Heart left ventricle (tissue), 16 donors: ENCODE data around the gene DLX4. TPM values are rescaled to one million over a fixed set of nuclear protein-coding genes. Genes with fewer than 3 reads are reported as not detected.

Source experiments
- ATAC-seq, 4 donors: fragments of 200-7000 bp; cut with Tn5 transposase; one replicate each; pipeline ENCODE4 v1.9.1; 2020 to 2022; ENCODE audit warnings: moderate library complexity in 4 of 4, mild to moderate bottlenecking in 3 of 4, moderate number of reproducible peaks in 1 of 4
- DNase-seq, 5 donors: peaks; one replicate each; pipeline ENCODE4 v3.0.0-alpha.2; 2020
- H3K27ac ChIP-seq, 12 donors: fragments of 200-600 bp; sonication (generic) in 4 of 12; one replicate each; pipeline versions ENCODE4 v1.5.0 to v1.8.0; 2016 to 2022; ENCODE audit warnings: mild to moderate bottlenecking in 2 of 12
- H3K27me3 ChIP-seq, 9 donors: fragments of 200-600 bp; sonication (generic) in 2 of 9; one replicate each; pipeline versions ENCODE4 v1.5.1 to v1.8.0; 2016 to 2022; ENCODE audit warnings: mild to moderate bottlenecking in 3 of 9
- H3K36me3 ChIP-seq, 9 donors: fragments of 200-600 bp; sonication (generic) in 2 of 9; one replicate each; pipeline versions ENCODE4 v1.5.0 to v1.8.0; 2018 to 2022; ENCODE audit warnings: mild to moderate bottlenecking in 2 of 9
- H3K4me1 ChIP-seq, 12 donors: fragments of 200-600 bp; sonication (generic) in 4 of 12; one replicate each; pipeline versions ENCODE4 v1.5.0 to v1.8.0; 2016 to 2022; ENCODE audit warnings: mild to moderate bottlenecking in 3 of 12
- H3K4me3 ChIP-seq, 12 donors: fragments of 200-600 bp; sonication (generic) in 4 of 12; one replicate each; pipeline versions ENCODE4 v1.5.0 to v1.8.0; 2017 to 2022; ENCODE audit warnings: mild to moderate bottlenecking in 9 of 12, moderate library complexity in 4 of 12
- H3K9me3 ChIP-seq, 12 donors: fragments of 200-600 bp; sonication (generic) in 4 of 12; one replicate each; pipeline versions ENCODE4 v1.5.0 to v1.8.0; 2016 to 2022; ENCODE audit warnings: mild to moderate bottlenecking in 1 of 12
- POLR2A ChIP-seq, 2 donors: fragments of 450-650 bp; IDR thresholded peaks; one replicate each; pipeline ENCODE4 v1.6.1; 2017; ENCODE audit warnings: antibody characterized with exemption in 2 of 2, mild to moderate bottlenecking in 2 of 2, moderate library complexity in 2 of 2
- WGBS, 4 donors: extraction: QIAGEN DNeasy Blood & Tissue Kit in 2 of 4; methylation state at CpG; one replicate each; pipeline versions ENCODE4 v1.1.5 to v1.1.7; 2013 to 2018; 5-methylcytosine and 5-hydroxymethylcytosine counted together
- intact Hi-C, 10 donors: fragments of 100-400 bp; cut with DNase I; formaldehyde crosslinking; loops; one replicate each; pipeline versions ENCODE4 v1.11.1 to v1.14.2; 2022
- polyA plus RNA-seq, 2 donors: library from polyadenylated mRNA; stranded (reverse); fragments of 200-250 nt; gene quantifications; one replicate each; pipeline ENCODE4 v1.2.3, GENCODE V29; 2013
- total RNA-seq, 9 donors: library from RNA; depleted of rRNA in 2 of 9; stranded (reverse); fragments of >200 nt in 2 of 9; fragmentation: NEBNext Ultra II Directional in 3 of 9; extraction: Animal tissue kit (Norgen Biotek cat#: 25700) in 3 of 9; gene quantifications; one replicate each; pipeline versions ENCODE4 v1.1.0 to v1.2.4, GENCODE V29; 2016 to 2023
- TF ChIP-seq, protein P1 (sequence below), 12 donors: fragments of 200-600 bp; sonication (generic) in 4 of 12; IDR thresholded peaks; one replicate each; pipeline versions ENCODE4 v1.5.0 to v1.8.0; 2018 to 2022; ENCODE audit warnings: antibody characterized with exemption in 12 of 12, mild to moderate bottlenecking in 5 of 12
- donor health status: ischemic (EF 13 %, LVEDD 7.1; RV severe dilation, severe dysfunction).
- donor health status: healthy with polysubstance abuse.
- donor health status: DM: no; HTN: yes; CAD: no.
- donor health status: DM: no; HTN: no; CAD: no.
- donor health status: ischemic (EF 25% LVEDD 6.9; RV normal size, moderate dysfunction).
- donor health status: ischemic (EF 25% LVEDD 5.7; RV mildly dilated, moderate dysfunction).
- donor health status: healthy.
- donor health status: DM: yes; HTN: yes; CAD: no.
- donor health status: ischemic (EF 35%, LVEDD 5.7; RV mildly dilated, moderate dysfunction).
- donor health status: nonischemic (EF 11% LVEDD 7.7; RV severe dilation, severe dysfunction).
- donor health status: DM: yes; HTN: yes; CAD: no.
- donor health status: PGD.
- donor health status: ischemic (EF 29% LVEDD 5.4; RV normal size, mild dysfunction).
- donor health status: nonischemic (EF 23%, LVEDD 6.1; RV moderate dilation, normal function).

DLX4 gene
- total and polyA plus RNA-seq, 11 donors = 0.03 to 0.19 TPM; not detected in 9

DNA sequence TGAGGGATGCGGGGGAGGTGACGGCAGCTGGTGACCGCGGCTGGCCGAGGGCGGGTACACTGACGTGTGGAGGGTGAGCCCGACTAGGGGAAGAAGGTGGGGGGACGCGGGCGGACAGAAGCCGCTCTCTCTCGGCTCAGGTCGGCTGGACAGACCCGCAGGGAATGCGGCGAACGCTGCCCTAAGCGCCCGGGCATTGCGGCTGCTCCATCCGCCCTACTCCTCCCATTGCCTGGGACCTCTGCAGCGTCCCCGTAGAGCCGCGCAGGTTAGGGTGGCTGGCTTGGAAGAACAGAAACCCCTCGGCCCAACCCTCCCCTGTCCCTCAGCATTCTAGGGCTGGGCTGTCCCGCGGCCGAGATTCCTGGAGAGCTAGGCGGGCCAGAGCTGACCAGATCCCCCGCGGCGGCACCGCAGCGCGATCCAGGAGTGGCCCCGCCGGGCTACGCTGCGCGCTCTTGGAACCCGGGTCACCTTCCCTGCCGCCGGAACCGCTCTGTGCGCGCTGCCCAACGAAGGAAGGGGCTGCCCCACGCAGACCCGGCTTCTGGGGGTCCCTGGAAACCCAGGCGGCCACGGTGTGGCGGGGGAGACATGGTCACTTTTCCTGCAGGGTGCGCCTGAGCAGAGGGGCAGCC is 3.0 kb downstream of the DLX4 start:
- Histone ChIP-seq H3K4me1 (peaks cover 2 to 38% (median 21%) of the 10 kb centered on the region in 12 donors), H3K4me3 (peak overlapping the region in 6 of 12 donors; percentile 3 to 21 (median 13)), H3K9me3 (no peaks in the 10 kb centered on the region), H3K27me3 (peaks cover 41 to 98% (median 74%) of the 10 kb centered on the region in 9 donors), H3K36me3 (no peaks in the 10 kb centered on the region), H3K27ac (no peak overlapping the region)
- TF ChIP-seq, protein P1, sequence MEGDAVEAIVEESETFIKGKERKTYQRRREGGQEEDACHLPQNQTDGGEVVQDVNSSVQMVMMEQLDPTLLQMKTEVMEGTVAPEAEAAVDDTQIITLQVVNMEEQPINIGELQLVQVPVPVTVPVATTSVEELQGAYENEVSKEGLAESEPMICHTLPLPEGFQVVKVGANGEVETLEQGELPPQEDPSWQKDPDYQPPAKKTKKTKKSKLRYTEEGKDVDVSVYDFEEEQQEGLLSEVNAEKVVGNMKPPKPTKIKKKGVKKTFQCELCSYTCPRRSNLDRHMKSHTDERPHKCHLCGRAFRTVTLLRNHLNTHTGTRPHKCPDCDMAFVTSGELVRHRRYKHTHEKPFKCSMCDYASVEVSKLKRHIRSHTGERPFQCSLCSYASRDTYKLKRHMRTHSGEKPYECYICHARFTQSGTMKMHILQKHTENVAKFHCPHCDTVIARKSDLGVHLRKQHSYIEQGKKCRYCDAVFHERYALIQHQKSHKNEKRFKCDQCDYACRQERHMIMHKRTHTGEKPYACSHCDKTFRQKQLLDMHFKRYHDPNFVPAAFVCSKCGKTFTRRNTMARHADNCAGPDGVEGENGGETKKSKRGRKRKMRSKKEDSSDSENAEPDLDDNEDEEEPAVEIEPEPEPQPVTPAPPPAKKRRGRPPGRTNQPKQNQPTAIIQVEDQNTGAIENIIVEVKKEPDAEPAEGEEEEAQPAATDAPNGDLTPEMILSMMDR (IDR thresholded peaks at IDR 0.05) = no peak
- TF ChIP-seq POLR2A (IDR thresholded peaks at IDR 0.05) = no peak
- WGBS, 4 donors = 0 to 2% (median 1%) methylated on average over 35 to 55 of the region's 55 CpGs
- intact Hi-C loops = no loop called here
- DNase-seq (peak in 1 of 5 donors; percentile 65), ATAC-seq (peak in 1 of 4 donors; percentile 19)

DNA sequence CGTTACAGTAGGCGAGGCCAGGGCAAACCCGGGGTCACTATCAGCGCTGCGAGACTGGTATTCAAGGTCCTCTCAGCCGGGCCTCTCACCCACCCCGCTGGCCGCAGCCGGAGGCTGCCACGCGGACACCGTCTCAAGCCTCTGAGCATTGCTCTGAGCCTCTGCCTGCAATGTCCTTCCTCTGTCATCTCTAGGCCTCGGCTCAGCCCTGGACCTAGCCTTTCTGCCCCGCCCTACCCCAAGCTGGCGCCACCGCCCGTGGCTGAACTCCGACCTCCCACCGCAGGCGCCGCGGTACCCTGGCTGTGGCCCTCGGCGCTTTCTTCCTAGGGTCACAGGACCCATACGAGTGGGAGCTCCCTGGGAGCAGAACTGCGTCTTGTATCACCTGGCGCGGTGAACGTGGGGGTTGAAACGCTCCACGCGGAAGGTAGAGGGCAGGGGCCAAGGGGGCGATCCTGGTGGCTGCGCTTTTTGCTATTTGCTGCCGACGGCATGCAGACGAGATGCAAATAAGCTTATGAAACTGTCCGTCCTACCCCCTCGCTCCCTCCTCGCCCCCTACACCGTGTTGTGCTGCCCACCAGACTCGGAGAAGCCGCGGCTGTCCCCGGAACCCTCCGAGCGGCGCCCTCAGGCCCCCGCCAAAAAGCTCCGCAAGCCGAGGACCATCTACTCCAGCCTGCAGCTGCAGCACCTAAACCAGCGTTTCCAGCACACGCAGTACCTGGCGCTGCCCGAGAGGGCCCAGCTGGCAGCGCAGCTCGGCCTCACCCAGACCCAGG is 3.7 kb downstream of the DLX4 start:
- H3K27ac ChIP-seq = no peak overlapping the region
- peak in 1 of 5 donors; percentile 61 for DNase-seq
- intact Hi-C loops = no loop called here
- H3K9me3 ChIP-seq = no peaks in the 10 kb centered on the region
- no peaks in the 10 kb centered on the region for H3K36me3 ChIP-seq
- no peak for ATAC-seq
- peak overlapping the region in 4 of 12 donors; percentile 3 to 21 (median 16) for H3K4me3 ChIP-seq
- peaks cover 2 to 38% (median 21%) of the 10 kb centered on the region in 12 donors for H3K4me1 ChIP-seq
- 4 to 7% (median 5%) methylated on average over 29 to 57 of the region's 57 CpGs for WGBS, 4 donors
- TF ChIP-seq, protein P1 (IDR thresholded peaks at IDR 0.05) = no peak
- no peak for TF ChIP-seq POLR2A (IDR thresholded peaks at IDR 0.05)
- H3K27me3 ChIP-seq = peaks cover 38 to 97% (median 69%) of the 10 kb centered on the region in 9 donors

DNA sequence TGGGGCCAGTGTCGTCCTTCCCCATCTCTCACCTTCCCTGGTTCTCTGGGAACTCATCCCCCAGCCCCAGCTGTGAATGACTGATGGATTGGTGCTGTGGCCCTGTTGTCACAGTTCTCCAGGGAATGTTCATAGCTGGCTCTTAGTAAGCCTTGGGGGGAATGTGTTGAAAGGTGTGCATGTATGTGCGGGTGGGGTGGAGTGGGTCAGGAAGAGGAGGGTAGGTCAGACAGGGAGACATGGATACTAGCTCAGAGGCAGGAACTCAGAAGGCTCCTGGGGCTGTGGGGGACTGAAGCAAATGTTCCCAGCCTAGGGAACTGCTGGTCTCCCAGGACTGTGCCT is 4.3 kb downstream of the DLX4 start:
- peaks cover 41 to 97% (median 63%) of the 10 kb centered on the region in 9 donors for H3K27me3 ChIP-seq
- H3K9me3 ChIP-seq = no peaks in the 10 kb centered on the region
- no peak overlapping the region for H3K4me3 ChIP-seq
- intact Hi-C loops = no loop called here
- no peak for ATAC-seq
- no peaks in the 10 kb centered on the region for H3K36me3 ChIP-seq
- H3K27ac ChIP-seq = no peak overlapping the region
- WGBS, 4 donors = 8 to 35% (median 12%) methylated on average over 2 of the region's 2 CpGs
- TF ChIP-seq, protein P1 (IDR thresholded peaks at IDR 0.05) = no peak
- TF ChIP-seq POLR2A (IDR thresholded peaks at IDR 0.05) = no peak
- peaks cover 2 to 37% (median 21%) of the 10 kb centered on the region in 12 donors for H3K4me1 ChIP-seq
- DNase-seq = peak in 1 of 5 donors; percentile 44

DNA sequence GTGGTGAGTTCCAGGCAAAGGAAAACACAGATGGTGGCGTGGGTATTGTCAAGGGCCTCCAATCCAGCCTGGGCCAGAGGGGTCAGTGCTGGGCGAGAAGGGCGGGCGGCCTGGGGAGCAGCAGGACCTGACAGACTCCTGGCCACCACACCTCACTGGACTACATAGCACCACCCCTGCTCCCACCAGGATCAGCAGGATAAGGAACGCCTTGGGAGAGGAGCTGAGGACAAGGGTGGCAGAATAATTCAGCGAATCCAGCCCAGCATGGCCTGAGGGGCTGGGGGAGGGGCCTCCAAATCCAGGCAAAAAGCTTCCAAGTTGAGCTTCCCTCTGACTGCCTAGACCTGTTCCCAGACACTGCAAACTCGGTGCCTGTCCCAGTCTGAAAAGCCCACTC is 6.5 kb downstream of the DLX4 start:
- 70 to 76% (median 72%) methylated on average over 5 to 7 of the region's 7 CpGs for WGBS, 4 donors
- Histone ChIP-seq H3K36me3 (no peaks in the 10 kb centered on the region), H3K27ac (no peak overlapping the region), H3K27me3 (peaks cover 21 to 93% (median 43%) of the 10 kb centered on the region in 9 donors), H3K4me3 (no peak overlapping the region), H3K4me1 (peaks cover 0 to 18% (median 11%) of the 10 kb centered on the region in 12 donors), H3K9me3 (no peaks in the 10 kb centered on the region)
- intact Hi-C loops = no loop called here
- no peak for TF ChIP-seq POLR2A (IDR thresholded peaks at IDR 0.05)
- DNase-seq = no peak
- ATAC-seq = no peak
